GM19193 (cell line): Measurements from ENCODE around the gene NOTUM.

Experiments used
- POLR2A ChIP-seq: IDR thresholded peaks from 4 replicates; pipeline ENCODE4 v1.6.1; 2011; ENCODE audit not compliant: insufficient read depth, insufficient read length; ENCODE audit errors: extremely low read depth

Gene NOTUM

DNA sequence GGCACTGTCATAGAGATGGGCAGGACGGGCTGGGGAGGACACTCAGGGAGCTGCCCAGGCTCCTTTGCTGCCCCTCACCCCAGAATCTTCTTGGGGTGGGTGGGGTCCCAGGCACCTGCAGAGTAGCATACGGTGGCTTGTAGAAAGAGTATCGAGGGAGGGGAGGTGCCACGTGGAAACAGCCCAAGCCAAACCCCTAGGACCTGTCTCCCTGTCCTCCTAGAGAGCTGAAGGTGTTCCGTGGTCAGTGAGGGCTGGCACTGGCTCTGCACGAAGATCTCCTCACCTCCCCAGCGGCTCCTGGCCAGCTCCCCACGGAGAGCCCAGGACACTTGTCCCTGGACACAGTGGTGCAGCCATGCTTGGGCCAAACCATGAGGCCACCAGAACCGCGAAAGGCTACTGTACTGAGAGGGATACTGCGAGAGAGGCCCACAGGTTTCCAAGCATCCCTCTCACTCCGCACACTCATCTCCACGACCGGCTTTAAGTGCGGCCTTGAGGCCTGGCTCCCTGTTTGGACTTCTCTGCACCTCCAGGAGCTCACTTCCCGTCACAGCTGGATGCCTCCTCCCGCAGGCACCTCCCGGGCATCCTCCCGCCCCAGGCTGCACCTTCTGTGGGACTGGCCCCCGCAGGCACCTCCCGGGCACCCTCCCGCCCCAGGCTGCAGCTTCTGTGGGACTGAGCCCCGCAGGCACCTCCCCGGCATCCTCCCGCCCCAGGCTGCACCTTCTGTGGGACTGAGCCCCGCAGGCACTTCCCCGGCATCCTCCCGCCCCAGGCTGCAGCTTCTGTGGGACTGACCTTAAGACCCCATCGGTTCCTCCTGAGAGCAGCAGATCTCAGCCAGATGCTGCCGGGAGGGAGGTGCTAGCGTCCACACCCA is 31.5 kb downstream of the NOTUM start:
- no peak for TF ChIP-seq POLR2A

DNA sequence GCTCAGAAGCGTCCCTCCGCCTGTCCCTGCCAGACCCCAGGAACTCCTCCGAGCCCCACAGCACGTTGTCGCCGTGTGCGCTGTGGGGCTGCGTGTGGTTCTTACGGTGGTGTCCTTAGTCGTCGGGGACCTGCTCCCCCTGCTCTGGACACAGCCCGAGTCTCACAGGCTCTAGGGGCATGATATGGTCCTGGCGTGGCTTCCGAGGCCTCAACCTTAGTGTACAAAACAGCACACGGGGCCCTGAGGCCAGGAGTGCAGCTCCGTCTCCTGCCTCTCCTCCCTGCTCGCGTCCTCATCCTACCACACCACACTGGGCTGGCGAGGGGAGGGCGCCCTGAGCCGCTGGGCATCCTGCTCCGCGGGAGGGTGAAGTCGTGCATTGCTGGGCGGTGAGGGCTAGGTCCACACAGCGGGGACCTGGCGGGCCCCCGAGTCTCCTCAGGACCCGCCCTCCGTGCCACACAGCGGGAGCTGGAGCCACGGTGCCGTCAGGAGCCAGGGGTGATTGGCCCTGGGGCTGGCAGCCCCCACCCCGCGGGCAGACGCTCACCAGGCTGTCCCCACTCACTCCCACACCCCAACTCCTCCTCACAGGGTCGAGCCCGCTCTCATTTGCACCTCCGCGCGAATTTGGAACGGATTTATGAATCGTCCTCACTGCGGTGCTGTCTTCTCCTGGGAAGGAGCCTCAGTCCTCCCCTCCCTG is 32.3 kb downstream of the NOTUM start:
- no peak for TF ChIP-seq POLR2A

- peak; percentile 28 for TF ChIP-seq POLR2A
Observed at GRCh38 chr17:81927653-81928543, 33.1 kb downstream of the NOTUM start, which contains the start of gene MAFG. Gene MAFG (minus strand): TSS chr17:81927735. CDS start chr17:81923185, 4,550 bp downstream.

DNA sequence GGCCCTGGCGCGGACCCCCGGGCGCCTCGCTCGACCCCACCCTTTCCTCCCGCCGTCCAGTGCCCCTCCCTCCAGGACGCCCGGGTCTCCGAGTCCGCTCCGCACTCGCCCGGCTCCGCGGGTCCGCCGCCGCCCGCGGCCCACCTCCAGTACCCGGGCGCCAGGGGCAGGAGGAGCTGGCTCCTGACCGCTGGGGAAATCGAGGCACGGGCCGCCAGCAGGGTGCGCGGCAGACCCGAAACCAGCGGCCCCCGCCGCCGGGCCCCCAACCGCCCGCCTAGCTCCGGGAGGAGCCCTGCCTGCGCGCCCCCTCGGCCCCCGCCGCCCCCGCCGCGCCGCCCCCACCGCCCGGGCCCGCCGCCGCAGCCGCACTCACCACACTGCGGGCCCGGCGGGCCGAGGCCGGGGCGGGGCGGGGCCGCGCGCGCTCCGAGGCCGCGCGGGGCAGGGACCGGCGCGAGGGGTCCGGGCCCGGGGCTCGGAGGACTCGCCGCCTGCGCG is 33.8 kb downstream of the NOTUM start:
- TF ChIP-seq POLR2A = no peak

DNA sequence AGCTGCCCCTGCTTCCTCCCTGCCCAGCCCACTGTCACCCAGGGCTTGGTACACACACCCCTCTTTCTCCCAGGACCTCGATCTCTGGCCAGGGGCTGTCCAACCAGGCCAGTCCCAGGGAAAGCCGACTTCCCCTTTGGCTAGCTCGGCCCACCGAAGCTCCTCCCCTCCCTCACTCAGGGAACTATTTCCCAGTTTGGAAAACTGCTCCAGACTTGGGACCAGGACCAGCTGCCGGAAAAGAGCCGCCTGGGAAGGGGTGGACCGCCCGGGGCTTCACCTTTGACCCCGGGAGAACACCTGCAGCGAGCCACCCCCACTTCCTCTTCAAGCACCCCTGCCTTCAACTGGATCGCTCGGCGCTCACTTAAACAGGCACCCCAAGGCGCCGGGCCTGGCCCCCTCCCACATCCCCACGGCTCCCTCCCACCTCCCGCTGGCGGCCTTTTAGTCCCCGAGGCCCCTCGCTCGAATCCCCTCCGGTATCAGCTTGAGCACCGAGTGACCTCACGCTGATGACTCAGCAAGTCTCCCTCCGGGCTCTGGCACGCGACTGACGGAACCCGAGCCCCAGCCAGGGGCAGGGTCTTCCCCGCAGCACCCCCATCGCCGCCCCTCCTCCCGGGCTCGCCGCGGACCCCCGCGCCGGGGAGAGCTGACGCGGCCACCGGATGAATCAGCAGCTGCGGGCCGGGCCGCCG is 34.4 kb downstream of the NOTUM start:
- TF ChIP-seq POLR2A = no peak

- TF ChIP-seq POLR2A = no peak
Observed at GRCh38 chr17:81925860-81926450, 35.0 kb downstream of the NOTUM start.

- TF ChIP-seq POLR2A = no peak
Observed at GRCh38 chr17:81924557-81925532, 36.1 kb downstream of the NOTUM start.

- no peak for TF ChIP-seq POLR2A
Observed at GRCh38 chr17:81923302-81924260, 37.4 kb downstream of the NOTUM start.

- TF ChIP-seq POLR2A = no peak
Observed at GRCh38 chr17:81922566-81923301, 38.3 kb downstream of the NOTUM start.

DNA sequence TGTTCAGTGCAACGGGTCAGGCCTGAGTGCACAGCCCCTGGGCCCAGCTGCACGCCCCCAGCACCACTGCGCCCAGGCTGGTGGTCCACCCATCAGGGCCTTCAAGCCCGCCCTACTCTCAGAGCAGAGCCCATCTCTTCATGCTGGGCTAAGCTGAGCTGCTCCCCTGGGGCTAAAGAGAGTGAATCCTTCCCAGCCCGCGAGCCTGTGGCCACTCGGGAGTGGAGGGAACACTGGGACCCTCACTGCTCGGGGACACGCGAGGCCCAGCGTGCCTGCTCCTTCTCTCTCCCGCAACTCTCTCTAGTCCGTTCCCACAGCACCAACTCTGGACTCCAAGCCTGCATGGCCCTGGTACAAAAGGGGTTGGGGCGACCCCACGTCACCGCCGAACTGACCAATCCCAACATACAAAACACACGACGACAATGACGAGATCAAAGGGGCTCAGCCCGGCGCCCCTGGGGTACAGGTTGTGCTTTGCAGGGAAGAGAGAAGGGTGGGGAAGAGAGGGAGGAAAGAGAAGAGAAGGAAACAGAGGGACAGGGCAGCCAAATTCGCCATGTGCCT is 38.9 kb downstream of the NOTUM start:
- no peak for TF ChIP-seq POLR2A

- TF ChIP-seq POLR2A = no peak
Observed at GRCh38 chr17:81921537-81921862, 39.5 kb downstream of the NOTUM start.
